CD4-positive, alpha-beta T cell treated with Interleukin-12 subunit alpha and Interleukin-12 subunit beta, for 1 hour (primary cell): ENCODE measurements around the gene TRIM42.

Source experiments
- DNase-seq: peaks from one replicate; pipeline ENCODE4 v3.0.0-alpha.2; 2020

Gene TRIM42

GRCh38 chr3:140677764-140678163 lies at the start of gene TRIM42:
TRIM42 (plus strand) TSS chr3:140678064; CDS start chr3:140678230, 166 bp downstream.
- no peak for DNase-seq

- DNase-seq, result no peak
Measured at GRCh38 chr3:140628606-140629005, 49.3 kb upstream of the TRIM42 start.

- DNase-seq, result no peak
Measured at GRCh38 chr3:140629357-140630137, 48.3 kb upstream of the TRIM42 start.

GRCh38 chr3:140630366-140630765 lies 47.5 kb upstream of the TRIM42 start:
- DNase-seq, result no peak

- DNase-seq, result no peak
Measured at GRCh38 chr3:140630866-140631265, 47.0 kb upstream of the TRIM42 start.

GRCh38 chr3:140635276-140635675 lies 42.6 kb upstream of the TRIM42 start:
- no peak for DNase-seq

- no peak for DNase-seq
Measured at GRCh38 chr3:140636406-140637138, 41.3 kb upstream of the TRIM42 start.

- DNase-seq, result no peak
Measured at GRCh38 chr3:140651287-140651686, 26.6 kb upstream of the TRIM42 start.

- no peak for DNase-seq
Measured at GRCh38 chr3:140655678-140656077, 22.2 kb upstream of the TRIM42 start.

GRCh38 chr3:140664111-140664510 lies 13.8 kb upstream of the TRIM42 start:
- no peak for DNase-seq

GRCh38 chr3:140682586-140682985 lies 4.7 kb downstream of the TRIM42 start:
- no peak for DNase-seq

- no peak for DNase-seq
Measured at GRCh38 chr3:140686128-140686527, 8.3 kb downstream of the TRIM42 start.

GRCh38 chr3:140686948-140687347 lies 9.1 kb downstream of the TRIM42 start:
- no peak for DNase-seq

- no peak for DNase-seq
Measured at GRCh38 chr3:140695361-140696061, 17.6 kb downstream of the TRIM42 start.

- DNase-seq, result no peak
Measured at GRCh38 chr3:140699516-140700231, 21.8 kb downstream of the TRIM42 start.

GRCh38 chr3:140702281-140702680 lies 24.4 kb downstream of the TRIM42 start:
- DNase-seq, result no peak

- no peak for DNase-seq
Measured at GRCh38 chr3:140703496-140703895, 25.6 kb downstream of the TRIM42 start.

- no peak for DNase-seq
Measured at GRCh38 chr3:140704733-140705132, 26.9 kb downstream of the TRIM42 start.

GRCh38 chr3:140705954-140706353 lies 28.1 kb downstream of the TRIM42 start:
- DNase-seq, result no peak

GRCh38 chr3:140706360-140706759 lies 28.5 kb downstream of the TRIM42 start:
- DNase-seq, result no peak

GRCh38 chr3:140708815-140709214 lies 31.0 kb downstream of the TRIM42 start:
- DNase-seq, result no peak

GRCh38 chr3:140709751-140710150 lies 31.9 kb downstream of the TRIM42 start:
- no peak for DNase-seq
